B cell (primary cell): Measurements from ENCODE around the gene MUC21. TPM values are rescaled to one million over a fixed set of nuclear protein-coding genes. Genes with fewer than 3 reads are reported as not detected.
"Not testable (repeated sequence)": the region's sequence is repeated elsewhere in the genome, so short reads cannot be mapped to it uniquely, and the experiment has no call there.

Experiments used
- ATAC-seq: fragments of 200-7000 bp; cut with Tn5 transposase; one replicate; pipeline ENCODE4 v1.10.0; 2021; ENCODE audit warnings: low read depth, mild to moderate bottlenecking, moderate number of reproducible peaks, moderate library complexity
- CTCF ChIA-PET: fragments of 350-600 bp; sonication (Branson Sonifier 250); formaldehyde crosslinking; loops from one replicate; lab custom pipeline; 2021; ENCODE audit warnings: antibody characterized with exemption, inconsistent platforms; lab: Charles Lee
- POLR2A ChIA-PET: fragments of 350-600 bp; sonication (Branson Sonifier 250); formaldehyde crosslinking; loops from one replicate; lab custom pipeline; 2021; ENCODE audit warnings: antibody characterized with exemption; lab: Charles Lee
- DNase-seq: peaks from one replicate; pipeline ENCODE4 v3.0.0; 2013
- H2AFZ ChIP-seq: 2 replicates; pipeline ENCODE4 v1.6.1; 2012; ENCODE audit warnings: mild to moderate bottlenecking, low read depth, low read length; ENCODE audit not compliant: insufficient read depth, poor library complexity, severe bottlenecking
- H3K27ac ChIP-seq, 2 donors: 1 replicate in 1 of 2; 2 replicates in 1 of 2; pipeline ENCODE4 v1.5.1; 2012 to 2013; ENCODE audit warnings: low read length in 2 of 2, mild to moderate bottlenecking in 2 of 2, moderate library complexity in 1 of 2
- H3K27me3 ChIP-seq, 4 experiments: fragments of 200-600 bp in 1 of 4; sonication (generic) in 1 of 4; replicated peaks in 1 of 4; 1 replicate in 2 of 4; 2 replicates in 2 of 4; pipeline versions ENCODE4 v1.6.1 to v1.7.0; 2013 to 2016; ENCODE audit warnings: low read length in 3 of 4, mild to moderate bottlenecking in 2 of 4, mixed read lengths in 1 of 4, moderate library complexity in 1 of 4; ENCODE audit not compliant: insufficient read depth in 4 of 4, control insufficient read depth in 3 of 4; ENCODE audit errors: control extremely low read depth in 1 of 4
- H3K36me3 ChIP-seq, 2 experiments: replicated peaks in 1 of 2; 1 replicate in 1 of 2; 2 replicates in 1 of 2; pipeline versions ENCODE4 v1.6.1 to v1.7.1; 2013; ENCODE audit warnings: low read length in 1 of 2; ENCODE audit not compliant: insufficient read depth in 2 of 2, control insufficient read depth in 1 of 2; ENCODE audit errors: control extremely low read depth in 1 of 2, extremely low read depth in 1 of 2
- H3K4me1 ChIP-seq, 2 donors: fragments of 200-600 bp in 1 of 2; sonication (generic) in 1 of 2; 1 replicate in 1 of 2; 2 replicates in 1 of 2; pipeline versions ENCODE4 v1.5.1 to v1.6.1; 2013 to 2017; ENCODE audit warnings: low read length in 2 of 2; ENCODE audit not compliant: control insufficient read depth in 2 of 2, insufficient read depth in 2 of 2
- H3K4me2 ChIP-seq: replicated peaks from 2 replicates; pipeline ENCODE3; 2012; ENCODE audit warnings: mild to moderate bottlenecking, low read depth, low read length; ENCODE audit not compliant: poor library complexity, severe bottlenecking
- H3K4me3 ChIP-seq, 5 experiments: fragments of 200-600 bp in 1 of 5; sonication (generic) in 1 of 5; 1 replicate in 3 of 5; 2 replicates in 2 of 5; pipeline versions ENCODE4 v1.5.1 to v1.7.0; 2011 to 2016; ENCODE audit warnings: low read length in 4 of 5, mild to moderate bottlenecking in 4 of 5, low read depth in 2 of 5, control low read depth in 1 of 5, moderate library complexity in 1 of 5; ENCODE audit not compliant: insufficient read depth in 1 of 5; ENCODE audit errors: control extremely low read depth in 1 of 5, extremely low read depth in 1 of 5
- H3K79me2 ChIP-seq: fragments of 200-600 bp; sonication (generic); one replicate; pipeline ENCODE4 v1.6.0; 2016; ENCODE audit warnings: low read length; ENCODE audit not compliant: control insufficient read depth, insufficient read depth
- H3K9ac ChIP-seq: fragments of 200-600 bp; sonication (generic); 2 replicates; pipeline ENCODE4 v1.6.1; 2017; ENCODE audit warnings: mild to moderate bottlenecking, low read length, moderate library complexity
- H3K9me3 ChIP-seq, 3 donors: one replicate each; pipeline versions ENCODE4 v1.6.1 to v1.7.1; 2013; ENCODE audit warnings: low read length in 2 of 3; ENCODE audit not compliant: control insufficient read depth in 2 of 3, insufficient read depth in 1 of 3; ENCODE audit errors: control extremely low read depth in 1 of 3
- H4K20me1 ChIP-seq: 2 replicates; pipeline ENCODE4 v1.6.0; 2012; ENCODE audit warnings: mild to moderate bottlenecking, low read length; ENCODE audit not compliant: insufficient read depth, control insufficient read depth, poor library complexity, severe bottlenecking
- H3K27ac Mint-ChIP-seq: one replicate; pipeline ENCODE4 v1.8.0; 2021; ENCODE audit warnings: mixed read lengths
- H3K27me3 Mint-ChIP-seq: one replicate; pipeline ENCODE4 v1.8.0; 2021; ENCODE audit warnings: mixed read lengths
- H3K4me1 Mint-ChIP-seq: one replicate; pipeline ENCODE4 v1.8.0; 2021; ENCODE audit warnings: mixed read lengths
- H3K4me3 Mint-ChIP-seq: one replicate; pipeline ENCODE4 v1.8.0; 2021; ENCODE audit warnings: mixed read lengths
- H3K9me3 Mint-ChIP-seq: one replicate; pipeline ENCODE4 v1.8.0; 2022; ENCODE audit warnings: mixed read lengths; ENCODE audit not compliant: insufficient read depth
- EZH2 ChIP-seq: IDR thresholded peaks from 2 replicates; pipeline ENCODE4 v1.6.1; 2012; ENCODE audit warnings: borderline replicate concordance, low read depth, mild to moderate bottlenecking, moderate library complexity, low read length; ENCODE audit not compliant: insufficient read depth, poor library complexity, severe bottlenecking
- WGBS: methylation state at CpG from one replicate; pipeline ENCODE4 v1.1.5; 2013; ENCODE audit warnings: missing lambda C conversion rate; ENCODE audit not compliant: insufficient coverage; 5-methylcytosine and 5-hydroxymethylcytosine counted together
- intact Hi-C: fragments of 100-400 bp; cut with micrococcal nuclease; formaldehyde crosslinking; loops from one replicate; pipeline ENCODE4 v1.10.0; 2022
- polyA plus RNA-seq: library from polyadenylated mRNA; depleted of rRNA; stranded (reverse); fragments of >200 nt; gene quantifications from 2 replicates; pipeline ENCODE4 v1.2.3, GENCODE V29; 2012
- total RNA-seq, 2 donors: library from RNA; stranded (reverse); fragments of 120-200 nt in 1 of 2; gene quantifications; 1 replicate in 1 of 2; 2 replicates in 1 of 2; pipeline versions ENCODE4 v1.2.3 to v1.2.4, GENCODE V29; 2013 to 2022
- TF ChIP-seq, protein P1 (sequence below): fragments of 200-600 bp; IDR thresholded peaks from one replicate; pipeline ENCODE4 v1.8.0; 2022; ENCODE audit warnings: antibody characterized with exemption, mild to moderate bottlenecking

The MUC21 gene
- total and polyA plus RNA-seq, 2 donors (not counting 1 experiment from before 2014, with no cell fraction given), result not detected

DNA sequence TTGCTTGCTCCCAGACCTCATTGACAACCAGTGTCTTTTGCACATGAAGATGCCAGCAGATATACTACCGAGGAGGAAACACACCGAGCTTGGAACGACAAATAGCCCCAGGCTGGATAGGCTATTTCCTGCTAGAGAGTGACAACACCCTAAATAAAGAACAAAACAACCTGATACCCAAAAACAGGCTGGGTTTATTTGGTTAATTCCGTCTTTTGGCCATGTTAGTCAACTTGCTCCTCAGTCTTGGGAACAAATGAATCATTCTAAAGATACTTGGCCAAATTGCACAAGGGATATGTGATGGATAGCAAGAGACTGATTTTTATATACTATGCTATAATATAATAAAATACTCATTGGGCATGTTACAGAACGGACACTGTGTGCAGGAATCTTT lies 15.3 kb downstream of the MUC21 start:
- H4K20me1 ChIP-seq, result no peaks in the 10 kb centered on the region
- no peak overlapping the region for H2AFZ ChIP-seq
- H3K79me2 ChIP-seq, result no peaks in the 10 kb centered on the region
- peaks cover 0 to 3% (median 0%) of the 10 kb centered on the region in 4 experiments for H3K27me3 ChIP-seq
- H3K9me3 ChIP-seq, result peaks cover 0 to under 1% (median 0%) of the 10 kb centered on the region in 3 donors
- WGBS, result 86% methylated on average over 3 of the region's 5 CpGs
- no peak overlapping the region for H3K27ac Mint-ChIP-seq
- no peak overlapping the region for H3K27ac ChIP-seq
- intact Hi-C loops, result no loop called here
- no peak overlapping the region for H3K9ac ChIP-seq
- peaks cover 7% of the 10 kb centered on the region for H3K27me3 Mint-ChIP-seq
- no peaks in the 10 kb centered on the region for H3K4me1 ChIP-seq
- no peak overlapping the region for H3K4me3 Mint-ChIP-seq
- ChIA-PET POLR2A (no interaction called here), CTCF (no interaction called here)
- H3K4me1 Mint-ChIP-seq, result no peaks in the 10 kb centered on the region
- H3K36me3 ChIP-seq, result no peaks in the 10 kb centered on the region
- H3K4me3 ChIP-seq, result no peak overlapping the region
- no peak for TF ChIP-seq EZH2
- TF ChIP-seq, protein P1, sequence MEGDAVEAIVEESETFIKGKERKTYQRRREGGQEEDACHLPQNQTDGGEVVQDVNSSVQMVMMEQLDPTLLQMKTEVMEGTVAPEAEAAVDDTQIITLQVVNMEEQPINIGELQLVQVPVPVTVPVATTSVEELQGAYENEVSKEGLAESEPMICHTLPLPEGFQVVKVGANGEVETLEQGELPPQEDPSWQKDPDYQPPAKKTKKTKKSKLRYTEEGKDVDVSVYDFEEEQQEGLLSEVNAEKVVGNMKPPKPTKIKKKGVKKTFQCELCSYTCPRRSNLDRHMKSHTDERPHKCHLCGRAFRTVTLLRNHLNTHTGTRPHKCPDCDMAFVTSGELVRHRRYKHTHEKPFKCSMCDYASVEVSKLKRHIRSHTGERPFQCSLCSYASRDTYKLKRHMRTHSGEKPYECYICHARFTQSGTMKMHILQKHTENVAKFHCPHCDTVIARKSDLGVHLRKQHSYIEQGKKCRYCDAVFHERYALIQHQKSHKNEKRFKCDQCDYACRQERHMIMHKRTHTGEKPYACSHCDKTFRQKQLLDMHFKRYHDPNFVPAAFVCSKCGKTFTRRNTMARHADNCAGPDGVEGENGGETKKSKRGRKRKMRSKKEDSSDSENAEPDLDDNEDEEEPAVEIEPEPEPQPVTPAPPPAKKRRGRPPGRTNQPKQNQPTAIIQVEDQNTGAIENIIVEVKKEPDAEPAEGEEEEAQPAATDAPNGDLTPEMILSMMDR, result no peak
- DNase-seq (no peak), ATAC-seq (no peak)
- H3K9me3 Mint-ChIP-seq, result no peaks in the 10 kb centered on the region
- no peak overlapping the region for H3K4me2 ChIP-seq

DNA sequence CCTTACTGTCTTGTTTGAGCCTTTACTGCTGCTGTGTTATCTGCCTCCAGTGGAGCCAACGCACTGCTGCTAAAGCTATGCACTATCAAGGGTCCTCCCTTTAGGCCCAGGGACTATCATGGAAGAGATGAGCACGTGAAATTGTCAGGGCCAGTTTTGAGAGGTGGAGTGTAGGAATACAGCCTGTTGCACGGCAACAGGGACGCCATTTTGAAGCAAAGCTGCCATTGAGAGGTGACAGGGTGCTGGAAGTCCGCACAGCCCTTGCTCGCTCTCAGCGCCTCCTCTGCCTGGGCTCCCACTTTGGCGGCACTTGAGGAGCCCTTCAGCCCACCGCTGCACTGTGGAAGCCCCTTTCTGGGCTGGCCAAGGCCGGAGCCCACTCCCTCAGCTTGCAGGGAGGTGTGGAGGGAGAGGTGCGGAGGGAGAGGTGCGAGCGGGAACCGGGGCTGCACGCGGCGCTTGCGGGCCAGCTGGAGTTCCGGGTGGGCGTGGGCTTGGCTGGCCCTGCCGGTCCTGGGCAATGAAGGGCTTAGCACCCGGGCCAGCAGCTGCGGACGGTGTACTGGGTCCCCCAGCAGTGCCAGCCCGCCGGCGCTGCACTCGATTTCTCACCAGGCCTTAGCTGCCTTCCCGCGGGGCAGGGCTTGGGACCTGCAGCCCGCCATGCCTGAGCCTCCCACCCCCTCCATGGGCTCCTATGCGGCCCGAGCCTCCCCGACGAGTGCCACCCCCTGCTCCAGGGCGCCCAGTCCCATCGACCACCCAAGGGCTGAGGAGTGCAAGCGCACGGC lies 16.7 kb downstream of the MUC21 start:
- H3K4me1 ChIP-seq, H3K4me1 Mint-ChIP-seq, H3K36me3 ChIP-seq, H3K9me3 ChIP-seq, H3K4me3 Mint-ChIP-seq, intact Hi-C loops, H3K9ac ChIP-seq, H3K4me3 ChIP-seq, H3K27ac Mint-ChIP-seq, ATAC-seq, H4K20me1 ChIP-seq, POLR2A ChIA-PET, CTCF ChIA-PET, H3K27ac ChIP-seq, H3K27me3 Mint-ChIP-seq, H3K27me3 ChIP-seq, H3K4me2 ChIP-seq, H3K9me3 Mint-ChIP-seq, DNase-seq, H2AFZ ChIP-seq, H3K79me2 ChIP-seq: not testable (repeated sequence)
- WGBS, result 98% methylated on average over 10 of the region's 39 CpGs
